Calu3 (cell line): Measurements from ENCODE around the gene ICOSLG. TPM values are rescaled to one million over a fixed set of nuclear protein-coding genes. Genes with fewer than 3 reads are reported as not detected.

Experiments used
- BruUV-seq: library from RNA; stranded (reverse); fragments of 400-500 nt; replicated peaks from 2 replicates; lab custom pipeline; 2021; lab: Mats Ljungman, UMichigan
- CTCF ChIA-PET: fragments of 300-600 bp; sonication (Branson Sonifier 250); formaldehyde crosslinking; loops from one replicate; lab custom pipeline; 2022; ENCODE audit warnings: antibody characterized with exemption; lab: Charles Lee
- DNase-seq: peaks from one replicate; pipeline ENCODE4 v3.0.0; 2022
- H3K27ac Mint-ChIP-seq: one replicate; pipeline ENCODE4 v1.8.0; 2022; ENCODE audit warnings: mixed read lengths; ENCODE audit not compliant: unreplicated experiment
- H3K27me3 Mint-ChIP-seq: one replicate; pipeline ENCODE4 v1.8.0; 2022; ENCODE audit warnings: mixed read lengths; ENCODE audit not compliant: unreplicated experiment
- H3K36me3 Mint-ChIP-seq: one replicate; pipeline ENCODE4 v1.8.0; 2022; ENCODE audit warnings: mild to moderate bottlenecking, moderate library complexity, mixed read lengths; ENCODE audit not compliant: insufficient read depth, unreplicated experiment
- H3K4me1 Mint-ChIP-seq: one replicate; pipeline ENCODE4 v1.8.0; 2022; ENCODE audit warnings: mild to moderate bottlenecking, low read depth, mixed read lengths; ENCODE audit not compliant: unreplicated experiment
- H3K4me3 Mint-ChIP-seq: one replicate; pipeline ENCODE4 v1.8.0; 2022; ENCODE audit warnings: mild to moderate bottlenecking, low read depth, moderate library complexity, mixed read lengths; ENCODE audit not compliant: unreplicated experiment
- H3K9me3 Mint-ChIP-seq: one replicate; pipeline ENCODE4 v1.8.0; 2022; ENCODE audit warnings: low read depth, mixed read lengths; ENCODE audit not compliant: unreplicated experiment
- CTCF ChIP-seq: fragments of 200-600 bp; IDR thresholded peaks from one replicate; pipeline ENCODE4 v1.8.0; 2022; ENCODE audit warnings: antibody characterized with exemption; ENCODE audit not compliant: unreplicated experiment
- intact Hi-C: fragments of 100-400 bp; cut with micrococcal nuclease; formaldehyde crosslinking; loops from one replicate; pipeline ENCODE4 v1.10.0; 2022; ENCODE audit not compliant: unreplicated experiment
- total RNA-seq: library from RNA; stranded (reverse); gene quantifications from 2 replicates; pipeline ENCODE4 v1.2.3, GENCODE V29; 2022

Gene ICOSLG
- total RNA-seq, 1 experiment from 2014 or later = 3.4 TPM

GRCh38 chr21:44262338-44263056, 21.8 kb upstream of the ICOSLG start:
- Mint-ChIP-seq H3K36me3 (no peaks in the 10 kb centered on the region), H3K4me1 (no peaks in the 10 kb centered on the region), H3K9me3 (no peaks in the 10 kb centered on the region), H3K27ac (no peak overlapping the region), H3K27me3 (peaks cover 50% of the 10 kb centered on the region), H3K4me3 (no peak overlapping the region)
- CTCF ChIA-PET = no interaction called here
- TF ChIP-seq CTCF = no peak
- DNase-seq = no peak
- BruUV-seq = no TSS peak
- intact Hi-C loops = no loop called here

GRCh38 chr21:44261675-44262295, 21.0 kb upstream of the ICOSLG start, which contains the start of gene DNMT3L:
Gene DNMT3L (minus strand): TSS chr21:44261897. CDS start chr21:44261259, 638 bp downstream.
- H3K27ac Mint-ChIP-seq = no peak within 1 kb of the TSS
- TF ChIP-seq CTCF = no peak
- intact Hi-C loops = no loop called here
- CTCF ChIA-PET = no interaction called here
- H3K9me3 Mint-ChIP-seq = no peaks in the 10 kb centered on the region
- peaks cover 45% of the 10 kb centered on the region for H3K27me3 Mint-ChIP-seq
- H3K4me3 Mint-ChIP-seq = no peak within 1 kb of the TSS
- H3K4me1 Mint-ChIP-seq = no peaks in the 10 kb centered on the region
- DNase-seq = no peak
- BruUV-seq = no TSS peak
- no peaks in the 10 kb centered on the region for H3K36me3 Mint-ChIP-seq

- no peak overlapping the region for H3K4me3 Mint-ChIP-seq
- TF ChIP-seq CTCF = no peak
- no TSS peak for BruUV-seq
- no peak for DNase-seq
- no peaks in the 10 kb centered on the region for H3K4me1 Mint-ChIP-seq
- intact Hi-C loops = no loop called here
- peaks cover 39% of the 10 kb centered on the region for H3K27me3 Mint-ChIP-seq
- H3K9me3 Mint-ChIP-seq = no peaks in the 10 kb centered on the region
- CTCF ChIA-PET = no interaction called here
- no peak overlapping the region for H3K27ac Mint-ChIP-seq
- no peaks in the 10 kb centered on the region for H3K36me3 Mint-ChIP-seq
Measured at GRCh38 chr21:44260791-44261631, 20.3 kb upstream of the ICOSLG start.

GRCh38 chr21:44260066-44260465, 19.3 kb upstream of the ICOSLG start:
- H3K27ac Mint-ChIP-seq = no peak overlapping the region
- intact Hi-C loops = no loop called here
- no peak overlapping the region for H3K4me3 Mint-ChIP-seq
- no peak for TF ChIP-seq CTCF
- H3K4me1 Mint-ChIP-seq = no peaks in the 10 kb centered on the region
- no peak for DNase-seq
- CTCF ChIA-PET = no interaction called here
- H3K9me3 Mint-ChIP-seq = no peaks in the 10 kb centered on the region
- no peaks in the 10 kb centered on the region for H3K36me3 Mint-ChIP-seq
- peaks cover 40% of the 10 kb centered on the region for H3K27me3 Mint-ChIP-seq
- no TSS peak for BruUV-seq
